Gastroesophageal sphincter (tissue), 3 donors: Measurements from ENCODE around the gene SEC14L3.

Experiments used
- POLR2A ChIP-seq, 2 donors: fragments of 450-650 bp; IDR thresholded peaks; one replicate each; pipeline ENCODE4 v1.6.1; 2017; ENCODE audit warnings: antibody characterized with exemption in 2 of 2, mild to moderate bottlenecking in 2 of 2, moderate library complexity in 1 of 2
- POLR2AphosphoS5 ChIP-seq: sonication (generic); formaldehyde crosslinking; IDR thresholded peaks from one replicate; pipeline ENCODE4 v1.6.1; 2017; ENCODE audit warnings: antibody characterized with exemption
- TF ChIP-seq, protein P1 (sequence below), 4 experiments: fragments of 200-600 bp in 2 of 4; fragments of 450-650 bp in 2 of 4; sonication (generic) in 1 of 4; IDR thresholded peaks; one replicate each; pipeline ENCODE4 v1.5.1; 2017 to 2019; ENCODE audit warnings: antibody characterized with exemption in 4 of 4, mild to moderate bottlenecking in 2 of 4, moderate library complexity in 2 of 4

DNA sequence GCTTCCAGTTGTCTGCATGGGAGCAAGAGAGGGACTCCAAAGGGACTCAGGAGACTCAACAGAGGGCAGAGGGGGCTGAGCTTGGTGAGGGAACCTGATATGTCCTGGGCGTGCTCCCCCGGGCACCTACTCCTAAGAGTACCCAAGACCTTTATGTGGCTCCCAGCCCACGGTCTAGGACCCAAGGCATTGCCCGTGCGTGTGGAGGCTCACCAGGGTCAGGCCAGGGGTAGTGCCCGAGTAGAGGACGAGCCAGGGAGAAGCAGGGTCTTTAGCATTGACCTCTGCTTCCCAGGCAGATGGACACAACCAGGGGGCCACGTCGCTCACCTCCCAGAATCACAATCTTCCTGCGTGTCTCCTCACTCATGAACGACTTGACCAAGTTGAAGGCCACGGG lies 20.3 kb upstream of the SEC14L3 start:
- TF ChIP-seq, protein P1, sequence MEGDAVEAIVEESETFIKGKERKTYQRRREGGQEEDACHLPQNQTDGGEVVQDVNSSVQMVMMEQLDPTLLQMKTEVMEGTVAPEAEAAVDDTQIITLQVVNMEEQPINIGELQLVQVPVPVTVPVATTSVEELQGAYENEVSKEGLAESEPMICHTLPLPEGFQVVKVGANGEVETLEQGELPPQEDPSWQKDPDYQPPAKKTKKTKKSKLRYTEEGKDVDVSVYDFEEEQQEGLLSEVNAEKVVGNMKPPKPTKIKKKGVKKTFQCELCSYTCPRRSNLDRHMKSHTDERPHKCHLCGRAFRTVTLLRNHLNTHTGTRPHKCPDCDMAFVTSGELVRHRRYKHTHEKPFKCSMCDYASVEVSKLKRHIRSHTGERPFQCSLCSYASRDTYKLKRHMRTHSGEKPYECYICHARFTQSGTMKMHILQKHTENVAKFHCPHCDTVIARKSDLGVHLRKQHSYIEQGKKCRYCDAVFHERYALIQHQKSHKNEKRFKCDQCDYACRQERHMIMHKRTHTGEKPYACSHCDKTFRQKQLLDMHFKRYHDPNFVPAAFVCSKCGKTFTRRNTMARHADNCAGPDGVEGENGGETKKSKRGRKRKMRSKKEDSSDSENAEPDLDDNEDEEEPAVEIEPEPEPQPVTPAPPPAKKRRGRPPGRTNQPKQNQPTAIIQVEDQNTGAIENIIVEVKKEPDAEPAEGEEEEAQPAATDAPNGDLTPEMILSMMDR (IDR thresholded peaks at IDR 0.05): no peak
- TF ChIP-seq POLR2AphosphoS5 (no peak), POLR2A (IDR thresholded peaks at IDR 0.05) (no peak)
